Right renal pelvis (tissue), 4 donors: ENCODE results near the gene ACTN1. TPM values are rescaled to one million over a fixed set of nuclear protein-coding genes. Genes with fewer than 3 reads are reported as not detected.
"Not testable (repeated sequence)": the region's sequence is repeated elsewhere in the genome, so short reads cannot be mapped to it uniquely, and the experiment has no call there.

Experiments
- DNase-seq, 4 donors: peaks; one replicate each; pipeline ENCODE4 v3.0.0-alpha.2; 2013; ENCODE audit warnings: low read depth in 4 of 4, low spot score in 3 of 4, missing footprints in 1 of 4
- polyA plus RNA-seq, 4 donors: library from polyadenylated mRNA; unstranded; fragments of 120-200 nt; gene quantifications; one replicate each; pipeline ENCODE4 v1.2.1, GENCODE V29; 2013; ENCODE audit not compliant: insufficient read length in 4 of 4

The ACTN1 gene
- polyA plus RNA-seq, 4 donors, result 70.4 to 85.1 (median 71.2) TPM

DNA sequence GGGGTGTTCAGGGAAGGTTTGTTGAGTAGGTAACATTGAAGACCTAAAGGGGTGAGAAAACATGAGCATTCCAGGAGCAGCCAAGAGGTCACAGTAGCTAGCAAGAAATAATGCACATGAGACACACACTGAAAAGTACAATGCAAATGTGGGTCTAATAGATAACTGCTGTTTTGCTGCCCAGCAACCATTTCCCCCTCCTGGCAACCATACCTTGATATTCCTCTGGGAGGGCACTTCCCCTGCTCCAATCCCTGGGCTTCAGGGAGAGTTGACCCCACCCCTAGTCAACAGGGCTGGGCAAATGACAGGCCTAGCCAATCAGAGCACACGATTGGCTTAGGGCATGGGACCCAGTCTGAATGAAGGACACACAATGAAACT is 8.5 kb upstream of the ACTN1 start:
- DNase-seq, result no peak

DNA sequence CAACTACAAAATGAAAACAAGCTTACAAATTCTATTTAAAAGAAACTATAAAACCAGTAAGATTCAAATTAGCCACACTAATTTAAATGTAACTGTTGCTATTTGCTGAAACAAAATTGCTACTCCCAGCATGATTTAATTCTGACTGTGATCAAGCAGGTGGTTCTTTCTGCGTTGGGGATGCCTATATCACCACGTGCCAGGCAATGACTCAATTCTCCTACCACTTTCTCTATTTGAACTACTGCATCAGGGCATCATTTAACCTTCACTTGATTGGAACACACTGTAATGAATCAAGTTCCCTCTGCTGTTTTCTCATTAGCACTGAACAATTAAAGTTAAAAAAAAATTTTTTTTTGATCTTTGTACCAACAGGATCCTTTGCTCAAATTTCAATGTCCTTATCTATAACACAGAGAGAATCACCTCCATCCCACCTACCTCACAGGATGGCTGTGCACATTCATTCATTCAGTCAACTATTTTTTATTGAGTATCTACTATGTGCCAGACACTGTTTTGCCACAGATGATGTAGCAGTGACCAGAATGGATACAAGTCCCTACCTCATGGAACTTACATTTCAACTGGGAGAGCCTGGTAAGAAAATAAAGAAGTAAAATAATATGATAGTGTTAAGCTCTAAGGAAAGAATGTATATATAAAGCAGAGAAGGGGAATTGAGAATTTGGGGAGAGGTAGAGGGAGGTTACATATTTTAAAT is 8.0 kb upstream of the ACTN1 start:
- DNase-seq, result no peak

DNA sequence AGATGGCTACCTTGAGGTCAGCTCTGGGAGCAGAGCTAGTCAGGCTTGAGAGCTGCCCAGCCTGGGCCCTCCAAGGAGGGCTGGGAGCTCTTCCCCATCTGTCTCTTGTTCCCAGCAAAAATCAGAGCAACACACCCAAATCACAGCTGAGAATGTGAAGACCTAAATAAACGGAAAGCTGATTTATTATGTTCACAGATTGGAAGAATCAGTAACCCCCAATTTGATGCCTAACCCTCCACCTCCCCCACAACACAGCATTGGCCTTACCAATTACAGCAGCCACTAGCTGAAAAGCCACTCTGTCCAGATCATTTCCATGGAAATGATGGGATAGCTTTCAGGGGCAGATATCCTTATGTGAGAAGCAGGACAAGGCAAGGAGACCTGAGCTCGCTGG is 7.1 kb upstream of the ACTN1 start:
- no peak for DNase-seq

DNA sequence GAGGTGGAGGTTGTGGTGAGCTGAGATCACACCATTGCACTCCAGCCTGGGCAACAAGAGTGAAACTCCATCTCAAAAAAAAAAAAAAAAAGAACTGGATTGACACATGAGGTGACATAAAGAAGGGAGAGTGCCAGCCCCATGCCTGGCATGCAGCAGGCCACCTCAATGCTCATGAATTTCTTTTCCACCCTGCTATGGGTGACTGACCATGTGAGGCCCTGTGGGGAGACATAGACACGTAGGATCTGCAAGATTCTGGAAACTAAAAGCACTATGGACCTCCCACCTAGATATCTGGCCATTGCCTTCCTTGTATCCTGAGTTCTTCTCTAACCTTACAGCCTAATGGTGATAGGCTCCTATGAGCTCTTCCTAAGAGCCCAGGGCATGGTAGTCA is 5.6 kb upstream of the ACTN1 start:
- DNase-seq, result no peak

DNA sequence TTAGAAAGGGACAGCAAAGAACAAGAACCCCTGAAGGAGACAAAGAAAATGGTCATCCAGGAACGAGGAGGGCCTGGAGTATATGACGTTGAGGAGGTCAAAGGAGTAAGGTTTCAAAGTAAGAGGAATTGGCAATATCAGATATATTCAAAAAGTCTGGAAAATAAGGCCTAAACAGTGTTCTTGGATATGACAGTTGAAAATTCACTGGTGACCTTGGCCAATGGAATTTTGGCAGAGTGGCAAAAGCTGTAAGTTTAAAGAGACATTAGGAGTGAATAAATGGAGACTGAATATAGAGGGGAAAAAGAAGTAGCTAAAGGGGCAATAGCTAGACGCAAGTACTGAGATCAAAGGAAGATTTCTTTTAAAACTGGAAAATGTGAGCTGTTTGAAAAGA is 4.1 kb upstream of the ACTN1 start:
- DNase-seq, result no peak

DNA sequence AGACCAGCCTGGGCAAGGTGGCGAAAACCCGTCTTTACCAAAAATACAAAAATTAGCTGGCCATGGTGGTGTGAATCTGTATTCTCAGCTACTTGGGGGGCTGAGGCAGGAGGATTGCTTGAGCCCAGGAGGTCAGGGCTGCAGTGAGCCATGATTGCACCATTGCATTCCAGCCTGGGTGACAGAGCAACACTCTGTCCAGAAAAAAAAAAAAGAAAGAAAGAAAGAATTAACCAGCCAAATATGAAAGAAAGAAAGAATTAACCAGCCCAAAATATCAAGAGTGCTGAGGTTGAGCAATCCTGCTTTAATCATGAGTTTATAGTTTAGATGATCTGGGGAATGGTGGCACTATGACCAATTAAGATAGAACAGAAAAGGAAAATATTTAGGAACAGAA is 3.5 kb upstream of the ACTN1 start:
- DNase-seq, result no peak

DNA sequence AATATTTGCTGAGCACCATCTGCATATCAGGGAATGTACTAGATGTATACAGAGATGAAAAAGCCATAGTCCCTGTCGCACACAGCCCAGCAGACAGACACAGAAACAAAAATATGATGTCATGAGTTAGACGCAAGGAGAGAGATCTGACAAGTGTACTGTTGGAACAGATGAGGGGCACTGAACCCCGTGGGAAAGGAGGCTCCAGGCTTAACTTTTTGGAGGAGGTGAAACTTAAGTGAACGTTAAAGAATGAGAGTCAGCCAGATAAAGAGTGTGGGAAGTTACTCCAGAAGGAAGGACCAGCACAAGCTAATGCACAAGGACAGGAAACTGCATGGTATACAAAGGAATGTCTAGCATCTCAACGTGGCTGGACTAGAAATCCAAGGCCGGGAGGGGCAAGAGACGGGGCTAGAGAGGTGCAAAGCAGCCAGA is 2.5 kb upstream of the ACTN1 start:
- DNase-seq, result no peak

DNA sequence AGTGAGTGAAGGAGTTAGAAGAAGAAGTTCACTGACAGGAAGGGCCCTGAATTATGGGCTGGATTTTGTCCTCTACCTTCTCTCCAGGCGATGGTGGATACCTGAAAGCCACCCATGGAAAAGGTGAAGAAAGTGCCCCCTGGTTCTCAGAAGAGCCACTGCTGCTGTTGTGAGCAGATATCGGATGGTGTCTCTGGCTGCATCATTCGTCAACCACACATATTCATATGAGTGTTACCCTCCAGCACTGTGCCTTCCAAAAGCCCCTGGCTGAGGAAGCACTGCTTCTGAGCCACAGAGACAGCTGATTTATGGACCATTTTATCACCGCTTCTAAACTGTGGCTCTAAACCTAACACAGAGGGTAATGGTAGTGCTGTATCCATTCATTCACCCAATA is 2.0 kb upstream of the ACTN1 start:
- DNase-seq, result no peak

DNA sequence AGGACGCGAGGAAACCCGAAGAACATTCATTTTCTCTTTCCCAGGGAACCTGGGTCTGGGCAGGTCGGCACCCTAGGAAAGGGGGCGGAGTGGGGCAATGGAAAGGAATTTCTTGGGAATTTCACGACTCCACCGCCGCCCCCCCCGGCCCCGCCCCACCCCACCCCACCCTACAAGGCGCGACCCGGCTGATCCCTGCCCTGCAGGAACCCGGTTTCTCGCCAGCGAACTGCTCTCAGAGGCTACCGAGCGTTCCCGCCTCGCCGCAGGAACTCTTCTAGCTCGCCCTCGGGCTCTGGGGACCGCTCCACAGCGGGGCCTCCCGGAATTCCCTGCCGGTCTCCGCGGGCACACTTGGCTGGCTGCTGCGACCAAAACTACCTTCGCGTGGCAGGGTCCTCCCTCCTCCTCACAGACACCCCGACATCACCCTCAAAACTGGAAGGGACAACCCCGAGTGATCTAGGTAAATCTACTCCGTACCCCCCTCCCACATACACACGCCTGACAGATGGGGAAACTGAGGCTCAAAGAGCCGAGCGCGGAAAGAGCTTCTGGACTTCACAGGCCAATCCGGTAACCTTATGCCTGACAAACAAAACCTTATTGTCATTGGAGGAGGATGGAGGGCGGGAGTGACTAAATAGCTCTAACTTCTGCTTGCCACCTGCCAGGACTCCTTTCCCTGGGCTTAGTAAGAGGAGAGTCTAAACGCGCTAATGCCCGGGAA is 785 bp upstream of the ACTN1 start:
- no peak for DNase-seq

DNA sequence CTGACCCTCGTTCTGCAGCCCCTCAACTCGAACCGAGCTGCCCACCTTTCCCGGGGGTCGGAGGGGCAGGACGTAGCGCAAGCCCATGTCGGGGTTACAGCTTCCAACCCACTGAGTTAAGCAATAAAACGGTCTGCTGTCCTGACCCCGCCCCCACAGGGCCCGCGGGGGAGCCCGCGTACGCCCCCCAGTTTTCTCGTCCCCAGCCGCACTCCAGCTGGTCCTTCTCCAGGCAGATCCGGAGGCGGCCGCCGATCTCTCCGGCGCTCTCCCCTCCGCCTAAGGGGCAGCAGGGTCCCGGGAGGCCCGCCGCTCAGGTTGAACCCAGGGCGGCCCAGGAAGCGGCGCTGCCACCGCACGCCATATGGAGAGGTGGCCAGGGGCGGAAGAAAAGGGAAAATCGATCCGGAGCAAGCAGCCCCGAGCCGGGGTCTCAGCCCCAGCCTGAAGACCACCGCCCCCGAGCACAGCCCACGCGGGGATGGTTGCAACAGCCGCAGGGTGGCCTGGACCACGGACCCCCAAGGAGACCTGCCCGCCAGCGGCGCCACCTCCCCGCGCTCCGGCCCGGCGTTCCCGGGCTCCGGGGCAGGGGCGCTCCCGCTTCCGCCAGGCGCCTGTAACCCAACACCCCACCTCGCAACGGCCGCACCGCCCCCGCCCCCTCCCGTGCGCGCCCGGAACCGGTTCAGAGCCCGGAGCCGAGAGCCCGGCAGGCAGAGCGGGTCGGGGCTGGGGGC is 760 bp downstream of the ACTN1 start:
- no peak for DNase-seq

DNA sequence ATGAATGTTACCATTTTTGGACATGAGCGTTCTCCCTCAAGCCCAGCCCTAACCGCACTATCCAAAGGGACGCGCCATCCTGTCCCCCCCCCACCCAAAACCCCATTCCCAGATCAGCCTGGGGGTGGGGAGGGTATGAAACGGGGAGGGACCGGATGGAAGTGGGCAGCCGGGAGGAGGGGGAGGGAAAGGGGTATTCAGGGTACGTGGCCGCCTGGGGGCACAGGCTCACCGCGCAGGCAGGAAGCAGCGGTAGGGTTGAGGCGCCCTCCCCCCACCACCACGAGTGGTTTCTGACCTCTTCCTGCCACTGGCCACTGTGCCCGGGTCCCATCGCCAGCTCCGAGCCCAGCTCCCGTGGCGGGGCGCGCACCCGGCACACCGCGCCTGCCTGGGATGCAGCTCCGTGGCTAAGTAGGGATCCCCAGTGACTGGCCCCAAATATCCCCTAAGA is 1.4 kb downstream of the ACTN1 start:
- DNase-seq, result no peak

DNA sequence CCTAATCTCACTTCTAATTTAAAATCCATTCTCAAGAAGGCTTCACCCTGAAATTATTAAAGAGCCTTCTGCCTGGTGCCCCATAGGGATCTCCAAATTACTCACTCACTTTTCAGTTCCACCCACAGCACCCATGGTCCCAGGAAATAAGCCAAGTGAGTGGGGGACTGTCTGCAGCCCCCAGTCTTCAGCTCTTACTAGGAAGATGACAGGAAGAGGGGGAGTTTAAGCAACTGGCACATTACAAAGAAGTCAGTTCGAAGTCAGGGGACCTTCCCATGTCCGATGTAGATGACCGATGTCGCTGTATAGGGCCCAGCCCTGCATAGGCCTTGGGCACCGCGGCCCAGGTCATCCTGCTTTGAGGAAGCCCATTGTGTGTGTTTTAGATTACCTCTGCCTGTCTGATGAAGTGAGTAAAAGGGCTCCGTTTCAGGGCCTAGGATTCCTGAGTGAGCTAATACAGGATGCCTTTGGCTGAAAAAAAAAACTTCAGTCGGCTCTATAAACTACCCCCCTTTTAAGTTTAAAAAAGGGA is 1.9 kb downstream of the ACTN1 start:
- DNase-seq, result no peak

DNA sequence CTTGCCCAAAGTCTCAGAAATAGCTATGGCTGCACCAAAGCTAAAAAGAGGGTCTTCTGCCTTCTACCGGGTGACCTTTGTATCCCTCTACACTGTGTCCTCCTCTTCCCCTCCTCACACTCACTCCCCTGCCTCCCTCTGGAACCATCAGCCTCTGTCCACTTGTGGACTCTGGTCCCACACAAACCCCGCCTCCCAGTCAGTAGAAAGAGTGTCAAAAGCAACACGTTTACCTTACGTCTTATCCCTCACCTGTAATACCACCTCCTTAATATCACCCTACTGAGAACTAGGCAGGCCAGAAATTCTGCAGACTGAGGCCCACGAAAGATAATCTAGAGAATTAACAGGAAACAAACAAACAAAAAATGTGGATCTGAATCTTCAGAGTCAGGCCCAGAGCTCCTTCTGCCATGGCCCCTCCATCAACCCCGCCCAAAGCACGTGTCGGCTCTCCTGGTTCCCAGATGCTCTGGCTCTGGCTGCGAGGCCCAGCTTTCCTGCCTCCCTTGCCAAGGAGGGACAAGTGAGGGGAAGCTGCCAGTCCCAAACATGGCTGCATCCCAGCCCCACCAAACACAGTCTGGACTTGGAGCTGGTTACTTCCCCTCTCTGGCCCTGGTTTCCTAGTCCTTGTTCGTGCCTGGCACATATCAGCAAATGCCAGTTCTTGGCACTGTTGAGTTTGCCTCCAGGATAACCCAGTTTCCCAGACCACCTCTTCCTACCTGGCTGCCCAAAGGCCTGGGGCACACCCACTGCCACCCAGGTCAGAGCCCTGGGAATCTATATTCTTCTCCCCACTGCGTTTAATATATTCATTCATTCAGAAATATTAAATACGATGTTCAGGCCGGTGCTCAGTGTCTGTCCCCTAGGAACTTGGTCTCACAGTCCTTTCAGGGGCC is 2.7 kb downstream of the ACTN1 start:
- no peak for DNase-seq

DNA sequence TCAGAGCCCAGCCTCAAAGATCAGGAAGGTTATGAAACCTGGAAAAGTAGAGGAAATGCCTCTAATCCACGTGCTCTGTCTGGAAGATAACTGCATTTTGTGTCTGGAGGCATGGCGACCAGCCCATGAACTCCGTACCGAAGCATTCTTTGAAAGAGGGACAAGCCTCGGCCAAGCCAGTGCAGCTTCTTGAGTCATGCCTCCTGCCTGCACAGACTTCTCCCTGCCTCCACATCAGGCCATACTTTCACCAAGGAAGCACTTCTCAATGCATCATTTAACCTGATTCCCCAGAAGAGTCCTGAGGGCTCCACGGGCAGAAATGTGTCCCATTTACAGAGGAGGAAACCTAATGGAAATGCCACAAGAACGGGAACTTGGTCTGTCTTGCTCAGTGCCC is 3.4 kb downstream of the ACTN1 start:
- DNase-seq, result no peak

DNA sequence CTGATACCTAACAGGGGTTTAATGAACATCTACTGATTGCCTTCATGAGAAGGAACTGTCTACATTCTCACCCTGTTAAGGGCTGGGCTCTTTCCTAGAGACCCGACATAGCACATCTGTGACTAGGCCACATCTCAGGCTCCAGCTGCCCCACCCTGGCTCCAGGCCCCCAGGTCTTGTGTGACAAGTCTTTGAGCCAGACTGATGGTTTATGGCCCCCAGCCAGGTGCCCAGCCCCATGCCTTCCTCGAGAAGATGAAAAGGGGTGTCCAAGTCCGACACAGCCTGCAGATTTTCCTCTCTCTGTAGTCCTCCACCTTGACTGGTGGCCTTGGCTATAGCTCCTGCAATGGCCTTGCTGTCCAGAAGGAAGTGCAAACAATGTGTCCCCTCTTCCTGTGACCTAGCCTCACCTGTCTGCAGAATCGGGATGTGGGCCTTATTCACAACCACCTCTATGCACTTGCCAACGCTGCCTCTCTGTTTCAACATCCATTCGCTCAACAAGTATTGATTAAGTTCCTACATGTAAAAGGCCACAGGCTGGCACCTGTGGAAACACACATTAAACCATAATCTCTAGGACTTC is 4.2 kb downstream of the ACTN1 start:
- DNase-seq, result no peak

DNA sequence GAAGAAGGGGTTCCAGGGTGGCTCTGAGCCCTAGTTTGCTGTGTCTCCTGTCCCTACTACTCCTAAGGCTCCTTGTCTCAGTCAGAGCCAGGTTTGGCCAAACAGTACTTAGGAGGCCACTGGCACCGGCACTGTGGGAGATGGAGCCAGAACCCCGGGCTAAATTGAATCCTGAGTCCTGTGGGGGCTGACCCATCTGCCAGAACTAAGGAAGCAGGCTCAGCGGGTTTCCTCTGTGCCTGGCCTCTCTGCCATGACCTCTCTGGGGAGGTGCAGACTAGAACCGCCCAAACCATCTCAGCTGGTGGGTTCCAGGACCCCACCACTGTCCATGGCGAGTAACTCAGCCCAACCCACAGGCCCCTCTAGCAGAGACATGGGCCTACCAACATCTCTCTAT is 5.5 kb downstream of the ACTN1 start:
- DNase-seq, result no peak

DNA sequence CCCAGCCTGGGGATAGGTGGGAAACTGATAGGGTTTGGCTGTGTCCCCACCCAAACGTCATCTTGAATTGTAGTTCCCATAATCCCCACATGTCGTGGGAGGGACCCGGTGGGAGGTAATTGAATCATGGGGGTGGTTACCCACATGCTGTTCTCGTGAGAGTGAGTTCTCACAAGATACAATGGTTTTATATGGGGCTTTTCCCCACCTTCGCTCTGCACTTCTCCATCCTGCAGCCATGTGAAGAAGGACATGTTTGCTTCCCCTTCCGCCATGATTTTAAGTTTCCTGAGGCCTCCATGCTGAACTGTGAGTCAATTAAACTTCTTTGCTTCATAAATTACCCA is 5.9 kb downstream of the ACTN1 start:
- not testable (repeated sequence) for DNase-seq

DNA sequence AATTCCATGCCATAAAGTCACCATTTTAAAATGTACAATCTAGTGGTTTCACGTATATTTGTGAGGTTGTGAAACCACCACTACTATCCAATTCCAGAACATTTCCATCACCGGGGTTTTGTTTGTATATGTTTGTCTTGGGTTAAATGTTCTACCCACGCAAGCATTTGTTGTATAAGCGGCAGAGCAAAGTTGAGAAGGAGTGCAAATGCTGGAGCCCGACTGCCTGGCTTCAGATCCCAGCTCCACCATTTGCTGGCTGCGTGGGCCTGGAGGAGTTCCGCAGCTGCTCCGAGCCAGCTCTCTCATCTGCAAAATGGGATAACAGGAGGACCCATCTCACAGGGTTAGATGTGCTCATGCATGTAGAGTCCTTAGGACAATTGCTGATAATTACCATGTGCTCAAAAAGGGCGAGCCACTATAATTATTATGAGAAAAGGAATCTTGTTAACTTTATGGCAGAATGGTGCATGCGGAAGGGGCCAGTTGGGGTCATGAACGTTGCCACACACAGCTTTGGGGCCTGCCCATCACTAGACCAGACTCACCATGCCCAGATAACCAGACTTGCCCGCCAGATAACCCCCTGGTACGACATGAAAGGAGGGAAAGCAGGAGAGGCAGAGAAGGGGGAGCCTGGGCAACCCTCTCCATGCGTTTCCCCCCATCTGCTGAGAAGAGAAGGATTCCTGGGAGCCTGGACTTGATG is 6.4 kb downstream of the ACTN1 start:
- DNase-seq, result no peak

DNA sequence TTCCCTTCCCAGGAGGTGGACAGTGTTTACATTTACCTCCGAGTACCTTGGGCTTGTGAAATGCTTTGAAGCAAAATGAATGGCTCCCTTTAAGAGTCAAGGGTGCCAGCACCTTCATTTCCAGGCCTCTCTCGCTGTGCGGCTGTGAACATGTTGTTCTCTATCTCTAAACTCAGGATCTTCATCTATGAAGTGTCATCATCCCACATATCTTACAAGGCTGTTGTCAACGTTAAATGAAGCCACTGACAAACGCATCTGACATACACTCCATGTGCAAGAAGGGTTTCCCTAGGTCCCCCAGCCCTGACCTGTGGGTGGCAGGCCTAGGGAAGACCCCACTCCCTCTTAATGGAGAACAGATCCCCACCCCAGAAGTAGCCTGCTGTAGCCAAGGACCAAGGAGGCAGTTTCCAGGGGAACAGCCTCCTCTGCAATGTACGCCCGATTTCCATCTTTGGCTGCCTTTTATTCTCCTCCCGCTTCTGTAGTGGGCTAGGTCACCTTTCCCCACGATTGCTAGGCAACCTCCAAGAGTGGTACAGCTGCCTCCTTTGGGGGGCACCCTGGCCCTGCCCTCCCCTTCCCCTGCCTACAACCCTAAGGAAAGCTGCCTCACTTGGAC is 7.6 kb downstream of the ACTN1 start:
- DNase-seq, result no peak
